ENCODE data around the gene MRPS18A. TPM values are rescaled to one million over a fixed set of nuclear protein-coding genes. Genes with fewer than 3 reads are reported as not detected.

Gene MRPS18A
- total and polyA plus RNA-seq, 3 donors from 2014 or later, result 37.5 to 63.0 (median 48.6) TPM

DNA sequence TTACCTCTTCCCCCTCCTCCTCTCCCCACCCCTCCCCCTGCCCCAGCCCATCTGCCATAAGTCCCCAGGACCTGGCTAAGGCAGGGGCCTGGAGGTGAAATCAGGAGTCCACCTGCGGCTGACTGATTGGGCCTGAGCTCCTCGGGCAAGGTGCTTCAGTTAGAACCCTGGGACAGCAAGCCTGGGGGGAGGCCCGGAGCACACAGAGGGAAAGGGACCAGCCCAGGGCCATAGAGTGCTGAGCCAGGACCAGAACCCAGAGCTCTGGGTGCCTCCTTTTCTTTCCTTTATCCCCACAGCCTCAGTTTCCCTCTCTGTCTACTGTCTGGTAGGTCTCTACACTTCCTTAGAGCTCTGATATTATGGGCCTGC is 46.7 kb upstream of the MRPS18A start:
- TF ChIP-seq POLR2A (IDR thresholded peaks at IDR 0.05), result no peak
- TF ChIP-seq CTCF (IDR thresholded peaks at IDR 0.05), result no peak
- WGBS, 2 donors, result 90 to 95% methylated on average over 3 of the region's 3 CpGs
- no peak overlapping the region for H3K27ac ChIP-seq
- H3K27me3 ChIP-seq, result no peaks in the 10 kb centered on the region
- intact Hi-C loops (cut with DNase I; ENCODE audit: low total_unique reads), result no loop called here
- H3K36me3 ChIP-seq (ENCODE audit: low read depth, missing control alignments), result no peaks in the 10 kb centered on the region
- H3K4me1 ChIP-seq, result no peaks in the 10 kb centered on the region
- H3K9me3 ChIP-seq, result no peaks in the 10 kb centered on the region
- DNase-seq, result no peak
- no peak overlapping the region for H3K4me3 ChIP-seq

GRCh38 chr6:43733471-43734293 is 46.1 kb upstream of the MRPS18A start:
- intact Hi-C loops (cut with DNase I; ENCODE audit: low total_unique reads), result no loop called here
- H3K4me3 ChIP-seq, result no peak overlapping the region
- TF ChIP-seq POLR2A (IDR thresholded peaks at IDR 0.05), result no peak
- no peak for TF ChIP-seq CTCF (IDR thresholded peaks at IDR 0.05)
- H3K9me3 ChIP-seq, result no peaks in the 10 kb centered on the region
- no peaks in the 10 kb centered on the region for H3K27me3 ChIP-seq
- WGBS, 2 donors, result 70 to 73% methylated on average over 9 to 10 of the region's 10 CpGs
- H3K27ac ChIP-seq, result no peak overlapping the region
- no peaks in the 10 kb centered on the region for H3K4me1 ChIP-seq
- H3K36me3 ChIP-seq (ENCODE audit: low read depth, missing control alignments), result no peaks in the 10 kb centered on the region
- DNase-seq, result no peak

- H3K4me1 ChIP-seq, result no peaks in the 10 kb centered on the region
- no peaks in the 10 kb centered on the region for H3K27me3 ChIP-seq
- H3K36me3 ChIP-seq (ENCODE audit: low read depth, missing control alignments), result no peaks in the 10 kb centered on the region
- H3K27ac ChIP-seq, result no peak overlapping the region
- no peak overlapping the region for H3K4me3 ChIP-seq
- intact Hi-C loops (cut with DNase I; ENCODE audit: low total_unique reads), result no loop called here
- TF ChIP-seq CTCF (IDR thresholded peaks at IDR 0.05) (no peak), POLR2A (IDR thresholded peaks at IDR 0.05) (no peak)
- no peak for DNase-seq
- H3K9me3 ChIP-seq, result no peaks in the 10 kb centered on the region
Observed at GRCh38 chr6:43730634-43731033, 43.0 kb upstream of the MRPS18A start.

- no peaks in the 10 kb centered on the region for H3K9me3 ChIP-seq
- H3K4me3 ChIP-seq, result no peak overlapping the region
- TF ChIP-seq POLR2A (IDR thresholded peaks at IDR 0.05) (no peak), CTCF (IDR thresholded peaks at IDR 0.05) (no peak)
- intact Hi-C loops (cut with DNase I; ENCODE audit: low total_unique reads), result no loop called here
- no peaks in the 10 kb centered on the region for H3K27me3 ChIP-seq
- WGBS, 2 donors, result 91 to 94% methylated on average over 6 of the region's 6 CpGs
- no peak for DNase-seq
- H3K27ac ChIP-seq, result no peak overlapping the region
- no peaks in the 10 kb centered on the region for H3K36me3 ChIP-seq (ENCODE audit: low read depth, missing control alignments)
- no peaks in the 10 kb centered on the region for H3K4me1 ChIP-seq
Observed at GRCh38 chr6:43729537-43729936, 41.9 kb upstream of the MRPS18A start.

- intact Hi-C loops (cut with DNase I; ENCODE audit: low total_unique reads), result no loop called here
- WGBS, 2 donors, result 87 to 94% methylated on average over 2 of the region's 2 CpGs
- no peak overlapping the region for H3K4me3 ChIP-seq
- TF ChIP-seq POLR2A (IDR thresholded peaks at IDR 0.05) (no peak), CTCF (IDR thresholded peaks at IDR 0.05) (no peak)
- H3K36me3 ChIP-seq (ENCODE audit: low read depth, missing control alignments), result no peaks in the 10 kb centered on the region
- H3K4me1 ChIP-seq, result no peaks in the 10 kb centered on the region
- no peak overlapping the region for H3K27ac ChIP-seq
- H3K27me3 ChIP-seq, result no peaks in the 10 kb centered on the region
- H3K9me3 ChIP-seq, result no peaks in the 10 kb centered on the region
- DNase-seq, result no peak
Observed at GRCh38 chr6:43728586-43728985, 41.0 kb upstream of the MRPS18A start.

Data from testis (tissue), 3 donors.